CD4-positive, alpha-beta T cell treated with Interleukin-15 for 4 hours (primary cell): ENCODE results near the gene RAD51B.

Experiments
- DNase-seq: peaks from one replicate; pipeline ENCODE4 v3.0.0-alpha.2; 2020; ENCODE audit warnings: low spot score

The RAD51B gene

DNA sequence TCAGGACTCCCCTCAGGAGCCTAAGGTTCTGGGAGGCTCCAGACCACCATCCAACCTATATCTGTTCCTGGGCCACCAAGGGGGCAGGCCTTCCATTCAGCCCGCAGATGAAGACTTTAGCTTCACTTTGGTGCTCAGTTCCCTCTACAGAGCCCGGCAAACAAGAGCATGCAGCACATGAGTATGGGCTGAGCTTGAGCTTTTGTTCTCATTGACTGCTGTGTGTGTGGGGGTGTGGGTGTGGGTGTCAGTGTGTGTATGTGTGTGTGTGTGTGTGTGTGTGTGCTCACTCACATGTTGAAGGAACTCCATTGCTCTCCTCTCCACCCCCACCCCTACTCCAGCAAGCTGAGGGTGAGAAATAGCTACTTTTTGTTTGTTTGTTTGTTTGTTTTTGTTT lies 754.1 kb downstream of the RAD51B start:
- DNase-seq, result no peak

DNA sequence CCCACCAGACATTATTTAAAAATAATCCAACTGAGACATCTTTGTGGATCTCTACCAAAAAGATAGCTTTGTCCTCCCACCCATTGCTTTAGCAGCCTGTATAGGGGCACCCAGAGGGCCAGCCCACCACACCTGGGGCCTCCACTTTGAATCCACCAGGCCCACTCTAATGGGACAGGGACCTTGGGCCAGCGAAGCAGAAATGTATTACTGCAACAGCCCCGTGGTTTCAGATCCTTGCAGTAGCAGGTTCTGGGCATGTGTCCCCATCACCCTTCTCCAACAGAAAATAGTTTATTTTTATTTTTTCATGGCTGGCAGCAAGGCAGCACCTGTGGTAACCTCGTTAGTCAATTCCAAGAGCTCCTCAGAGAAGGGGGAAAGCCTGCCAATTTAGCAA lies 754.9 kb downstream of the RAD51B start:
- DNase-seq, result no peak

GRCh38 chr14:68574906-68575305 lies 755.3 kb downstream of the RAD51B start:
- DNase-seq, result no peak

DNA sequence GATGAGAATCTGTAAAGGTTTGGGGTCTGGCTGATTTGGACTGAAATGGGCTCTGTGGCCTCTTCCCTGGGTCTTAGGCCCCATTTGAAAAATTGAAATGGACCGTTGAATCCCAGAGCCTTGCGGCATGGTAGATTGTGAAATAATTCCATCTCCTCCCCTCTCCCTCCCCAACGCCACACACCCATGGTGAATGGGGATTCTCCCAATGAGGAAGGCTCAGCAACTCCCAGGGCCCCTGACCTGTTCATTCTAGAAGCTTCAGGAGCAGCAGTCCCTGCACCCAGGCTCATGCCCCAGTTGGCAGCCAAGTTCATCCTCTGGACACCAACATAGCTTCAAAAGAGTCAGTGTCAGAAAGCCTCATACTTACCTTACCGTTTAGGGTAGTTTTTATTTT lies 755.8 kb downstream of the RAD51B start:
- no peak for DNase-seq

- no peak for DNase-seq
Measured at GRCh38 chr14:68576031-68576430, 756.5 kb downstream of the RAD51B start.

DNA sequence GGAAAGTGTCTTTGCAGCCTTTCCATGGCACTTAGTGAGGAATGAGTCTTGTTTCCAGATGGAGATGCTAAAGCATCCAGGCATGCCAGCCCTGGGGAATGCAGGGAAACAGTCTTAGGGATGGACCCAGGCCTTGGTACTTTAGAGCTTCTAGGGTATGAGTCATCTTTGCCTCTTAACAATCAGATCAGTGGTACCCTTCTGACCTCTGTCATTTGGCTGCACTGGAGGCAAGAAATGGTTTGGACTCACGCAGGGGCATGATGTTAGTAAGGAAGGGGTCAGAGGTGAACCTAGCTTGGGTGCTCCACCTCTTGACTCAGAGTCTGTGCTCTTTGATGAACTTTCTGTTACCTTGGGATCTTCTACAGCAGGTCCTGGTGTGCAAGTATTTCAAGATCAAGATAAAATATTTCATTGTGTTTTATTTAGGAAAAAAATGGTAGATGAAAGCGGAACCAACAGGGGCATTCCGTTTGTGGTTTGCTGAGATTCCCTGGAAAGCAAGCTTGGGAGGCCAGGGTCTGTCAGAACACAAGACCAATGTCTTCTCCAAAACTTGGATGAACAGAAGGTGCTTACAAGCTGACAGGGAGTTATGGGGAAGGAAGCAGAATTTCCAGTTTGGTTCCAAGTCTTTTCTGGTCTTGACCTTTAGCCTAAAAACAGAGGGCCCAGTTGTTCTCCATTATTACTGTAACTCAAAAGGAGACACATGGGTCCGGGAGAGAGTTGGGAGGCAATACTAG lies 757.1 kb downstream of the RAD51B start:
- DNase-seq, result no peak

DNA sequence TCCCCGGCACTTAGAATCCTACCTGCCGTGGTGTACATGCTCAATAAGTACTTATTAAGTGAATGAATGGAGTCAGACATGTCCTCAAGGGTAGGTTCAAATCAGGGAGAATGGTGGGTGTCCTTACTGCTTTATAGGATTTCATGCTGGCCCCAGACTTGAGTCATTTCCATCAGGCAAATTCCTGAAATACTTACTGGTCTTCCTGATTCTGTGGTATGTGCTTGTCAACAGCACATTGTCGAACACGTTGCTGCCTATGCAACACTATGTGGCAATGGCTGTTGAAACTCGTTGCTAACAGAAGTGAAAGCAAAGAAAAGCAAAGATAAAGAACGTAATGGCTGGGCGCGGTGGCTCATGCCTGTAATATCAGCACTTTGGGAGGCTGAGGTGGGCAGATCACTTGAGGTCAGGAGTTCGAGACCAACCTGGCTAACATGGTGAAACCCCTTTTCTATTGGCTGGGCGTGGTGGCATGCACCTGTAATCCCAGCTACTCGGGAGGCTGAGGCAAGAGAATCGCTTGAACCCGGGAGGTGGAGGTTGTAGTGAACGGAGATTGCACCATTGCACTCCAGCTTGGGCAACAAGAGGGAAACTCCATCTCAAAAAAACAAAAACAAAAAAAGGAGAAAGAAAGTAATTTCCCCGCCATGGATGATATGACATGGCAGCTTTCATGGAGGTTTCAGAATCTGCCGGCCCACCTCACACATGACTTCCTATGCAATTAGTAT lies 758.4 kb downstream of the RAD51B start:
- no peak for DNase-seq

DNA sequence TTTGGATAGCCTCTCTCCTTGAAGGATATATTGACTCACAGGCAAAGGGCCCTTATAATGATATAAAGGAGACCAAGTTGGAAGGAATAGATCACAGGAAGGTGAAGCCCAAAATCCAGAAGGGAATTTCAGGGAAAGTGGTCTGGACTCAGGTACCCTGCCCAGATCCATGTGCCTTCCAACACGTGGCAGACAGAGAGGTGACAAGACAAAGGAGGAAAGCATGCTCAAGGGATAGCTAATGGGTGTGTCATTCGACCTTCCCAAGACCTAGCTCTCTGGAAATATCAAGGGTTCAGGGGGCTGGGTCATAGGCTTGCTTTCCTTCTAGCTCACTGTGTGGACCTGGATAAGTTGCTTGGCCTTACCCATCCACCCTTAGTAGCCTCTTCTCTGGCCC lies 759.0 kb downstream of the RAD51B start:
- DNase-seq, result no peak

DNA sequence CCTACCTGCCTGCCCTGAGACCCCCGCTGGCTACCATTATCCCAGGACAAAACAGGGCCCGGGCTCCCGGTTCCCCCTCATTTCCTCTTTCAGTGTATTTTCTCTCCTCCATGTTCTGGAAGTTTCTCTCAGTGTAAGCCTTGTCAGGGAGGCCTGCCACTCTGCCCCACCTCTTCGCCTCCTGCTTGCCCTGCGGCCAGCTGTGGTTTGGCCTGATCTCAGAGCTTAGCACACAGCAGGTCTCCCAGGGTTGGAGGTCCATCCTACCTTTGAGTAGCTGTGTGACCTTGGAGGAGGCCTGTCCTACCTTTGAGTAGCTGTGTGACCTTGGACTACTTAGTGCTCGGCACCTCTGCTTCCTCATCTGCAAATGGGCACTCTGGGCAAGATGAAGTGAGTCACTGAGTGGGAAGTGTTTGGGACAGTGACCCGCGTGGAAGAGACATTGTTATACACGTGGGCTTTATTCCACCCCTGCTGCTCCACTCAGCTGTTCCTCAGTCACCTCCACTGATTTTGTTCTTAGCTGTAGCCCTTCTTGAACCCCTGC lies 760.6 kb downstream of the RAD51B start:
- DNase-seq, result no peak

GRCh38 chr14:68580671-68581070 lies 761.1 kb downstream of the RAD51B start:
- no peak for DNase-seq

DNA sequence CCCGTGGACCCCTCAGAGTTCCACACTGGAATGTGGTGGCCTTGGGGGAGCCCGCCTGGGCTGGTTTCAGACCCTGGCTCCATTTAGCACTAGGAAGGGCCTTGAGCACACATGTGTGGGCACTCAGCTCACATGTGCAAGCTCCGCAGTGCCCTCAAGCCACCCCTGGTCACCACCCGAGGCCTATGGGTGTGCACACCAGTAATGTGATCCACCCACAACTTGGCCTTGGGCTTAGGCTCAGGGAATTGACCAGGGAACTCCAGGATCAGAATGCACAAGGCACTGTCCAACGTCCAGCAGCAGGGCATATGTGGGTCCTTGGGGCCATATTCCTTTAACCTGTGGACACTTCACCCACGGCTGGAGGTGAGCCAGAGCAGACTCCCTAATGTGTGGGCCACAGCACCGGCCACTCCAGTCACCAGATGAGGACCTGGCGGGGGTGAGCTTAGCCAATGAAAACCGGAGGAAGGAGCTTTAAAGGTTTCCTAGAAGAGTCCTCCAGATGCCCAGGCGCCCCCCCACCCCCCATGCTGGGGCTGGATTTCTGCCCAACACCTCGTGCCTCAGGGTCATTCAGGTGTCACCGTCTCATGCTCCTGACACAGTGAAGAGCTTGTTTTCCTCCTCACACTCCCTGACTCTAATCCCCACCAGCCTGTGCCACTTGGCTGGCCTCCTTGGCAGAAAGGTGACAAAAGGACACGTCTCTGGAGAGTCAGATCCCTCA lies 764.1 kb downstream of the RAD51B start:
- DNase-seq, result no peak

DNA sequence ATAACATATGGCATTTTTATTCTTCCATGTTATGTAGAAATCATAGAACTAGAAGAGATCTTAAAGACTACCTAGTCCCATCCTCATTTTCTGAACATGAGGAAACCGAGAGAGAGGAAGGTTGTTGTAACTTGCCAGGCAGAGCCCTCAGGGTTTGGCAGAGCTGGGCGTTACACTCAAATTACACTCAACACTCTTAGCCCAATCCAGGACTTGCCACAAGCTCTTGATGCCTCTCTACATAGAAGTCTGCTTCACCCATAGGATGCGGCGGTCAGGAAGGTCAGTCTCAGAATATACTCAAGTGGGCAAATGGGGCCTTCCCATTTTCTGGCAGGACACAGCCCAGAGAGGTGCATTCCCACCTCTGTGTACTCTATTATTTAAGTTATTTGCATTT lies 765.2 kb downstream of the RAD51B start:
- DNase-seq, result no peak

GRCh38 chr14:68585690-68586089 lies 766.1 kb downstream of the RAD51B start:
- DNase-seq, result no peak

DNA sequence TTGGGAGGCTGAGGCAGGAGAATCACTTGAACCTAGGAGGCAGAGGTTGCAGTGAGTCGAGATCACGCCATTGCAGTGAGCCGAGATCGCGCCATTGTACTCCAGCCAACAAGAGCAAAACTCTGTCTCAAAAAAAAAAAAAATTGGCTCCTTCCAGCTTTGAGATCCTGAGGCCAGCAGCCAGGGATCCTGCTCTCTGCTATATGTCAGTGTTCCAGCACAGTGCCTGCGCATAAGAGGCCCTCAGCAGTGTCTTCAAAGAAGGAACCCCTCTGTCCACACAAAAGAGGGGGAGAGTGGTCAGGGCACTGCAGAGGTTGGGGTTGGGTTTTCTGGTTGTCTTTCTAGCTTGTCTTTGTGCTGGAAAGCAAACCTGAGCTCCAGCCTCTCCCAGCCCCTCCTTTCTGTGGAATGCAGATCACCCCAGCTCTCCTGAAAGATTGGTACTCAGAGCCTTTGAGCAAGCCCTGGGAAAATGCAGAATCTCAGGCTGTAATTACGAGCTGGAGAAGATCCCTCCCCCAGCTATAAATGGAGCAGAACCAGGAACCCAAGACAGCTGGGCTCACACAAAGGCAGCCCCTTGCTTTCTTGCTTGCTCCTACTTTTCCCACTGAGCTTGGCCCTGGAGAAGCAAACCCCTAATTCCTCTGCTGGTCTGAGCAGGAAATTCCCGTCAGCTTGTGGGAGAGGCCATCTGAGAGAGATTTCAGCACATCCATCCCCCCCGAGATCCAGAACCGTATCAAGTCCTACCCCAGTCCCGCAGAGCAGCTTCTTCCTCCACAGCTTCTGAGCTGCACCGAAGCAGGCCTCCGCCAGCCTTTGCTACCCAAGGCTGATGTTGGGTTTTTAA lies 767.5 kb downstream of the RAD51B start:
- no peak for DNase-seq

DNA sequence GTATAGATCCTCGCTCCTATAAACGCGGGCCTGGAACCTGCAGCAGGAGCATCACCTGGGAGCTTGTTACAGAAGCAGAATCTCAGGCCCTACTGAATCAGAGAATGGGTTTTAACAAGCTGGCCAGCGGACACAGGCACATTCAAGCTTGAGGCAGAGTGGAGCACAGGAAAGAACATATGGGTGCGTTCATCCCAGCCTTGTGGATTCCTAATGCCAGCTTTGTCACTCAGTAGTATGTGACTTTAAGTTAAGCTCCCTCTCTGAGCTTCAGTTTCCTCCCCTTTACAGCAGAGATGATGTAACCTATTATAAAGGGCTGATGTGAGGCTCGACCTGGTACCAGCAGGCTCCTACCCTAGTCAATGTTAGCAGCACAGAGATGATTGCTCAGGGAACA lies 768.4 kb downstream of the RAD51B start:
- DNase-seq, result no peak

- DNase-seq, result no peak
Measured at GRCh38 chr14:68589447-68590200, 770.0 kb downstream of the RAD51B start.

- no peak for DNase-seq
Measured at GRCh38 chr14:68590201-68590522, 770.6 kb downstream of the RAD51B start.

DNA sequence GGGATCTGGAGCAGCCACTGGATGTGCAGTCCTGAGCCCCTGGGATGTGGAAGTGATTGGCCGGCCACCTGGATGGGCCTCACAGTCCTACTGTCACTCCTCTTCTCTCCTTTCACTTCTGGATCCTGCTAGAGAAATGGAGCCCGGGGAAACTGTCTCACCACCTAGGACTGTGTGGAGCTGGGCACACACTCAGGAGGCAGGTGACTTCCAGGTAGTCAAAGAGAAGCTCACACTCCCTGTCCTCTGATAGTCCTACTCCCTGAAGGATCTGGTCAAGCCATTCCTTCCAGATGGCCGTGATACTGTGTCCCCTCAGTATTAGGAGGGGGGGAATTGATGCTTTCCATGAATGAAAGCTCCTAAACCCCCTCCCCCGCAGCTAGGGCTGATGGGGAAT lies 772.2 kb downstream of the RAD51B start:
- DNase-seq, result no peak

DNA sequence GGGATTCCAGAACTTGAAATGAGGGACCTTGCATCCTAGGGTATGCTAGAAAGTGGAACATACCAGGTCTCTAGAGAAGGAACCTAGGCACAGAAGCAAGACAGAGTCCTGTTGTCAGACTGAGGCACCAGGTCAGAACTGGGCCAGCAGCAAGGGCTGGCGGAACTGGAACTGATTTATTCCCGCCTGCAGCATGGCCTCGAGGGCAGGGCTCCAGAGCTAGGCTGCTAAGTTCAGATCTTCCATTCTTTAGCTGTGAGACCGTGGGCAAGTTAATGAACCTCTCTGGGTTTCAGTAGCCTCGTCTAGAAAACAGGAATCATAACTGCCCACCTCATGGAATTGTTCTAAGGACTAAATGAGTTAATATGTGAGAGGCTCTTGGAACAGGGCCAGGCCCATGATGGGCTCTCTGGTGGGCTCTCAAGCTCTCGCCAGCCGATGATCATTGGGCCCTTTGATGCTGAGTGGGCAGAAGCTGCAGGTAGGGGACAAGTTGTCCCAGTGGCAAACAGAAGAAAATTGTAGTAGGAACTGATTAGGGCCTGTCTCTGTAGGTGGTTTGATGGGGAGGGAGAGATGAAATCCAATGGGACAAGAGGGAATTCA lies 773.5 kb downstream of the RAD51B start:
- DNase-seq, result no peak

GRCh38 chr14:68593806-68594536 lies 774.4 kb downstream of the RAD51B start:
- DNase-seq, result no peak
